K562 (cell line): ENCODE results near the gene STK4. TPM values are rescaled to one million over a fixed set of nuclear protein-coding genes. Genes with fewer than 3 reads are reported as not detected.

Source experiments
- ARNT ChIP-seq, 2 experiments: fragments of 450-650 bp; IDR thresholded peaks; 2 replicates each; pipeline ENCODE4 v1.6.1; 2016; ENCODE audit warnings: mild to moderate bottlenecking in 1 of 2
- CREM ChIP-seq: IDR thresholded peaks from 2 replicates; pipeline ENCODE4 v1.6.1; 2014; ENCODE audit warnings: antibody characterized with exemption, low read depth
- DACH1 ChIP-seq: fragments of 450-650 bp; IDR thresholded peaks from 2 replicates; pipeline ENCODE4 v1.6.1; 2018; ENCODE audit not compliant: partially characterized antibody
- ERF ChIP-seq: fragments of 450-650 bp; formaldehyde crosslinking; IDR thresholded peaks from 2 replicates; pipeline ENCODE4 v1.4.0; 2020; ENCODE audit warnings: mild to moderate bottlenecking, mixed read lengths
- FIP1L1 ChIP-seq: fragments of 200-400 bp; formaldehyde crosslinking; IDR thresholded peaks from 2 replicates; pipeline ENCODE4 v1.6.1; 2018; ENCODE audit warnings: mild to moderate bottlenecking, low read depth, low read length; ENCODE audit not compliant: poor library complexity, severe bottlenecking
- GABPA ChIP-seq: fragments of 200-800 bp; sonication (Bioruptor generic); conservative IDR thresholded peaks from 2 replicates; pipeline ENCODE4 v1.6.1; 2016; ENCODE audit warnings: low read depth, missing genetic modification characterization, missing compliant biosample characterization
- HOXB6 ChIP-seq: fragments of 250-450 bp; sonication (Bioruptor Pico); IDR thresholded peaks from 2 replicates; pipeline ENCODE4 v1.5.1; 2022; ENCODE audit warnings: mild to moderate bottlenecking, borderline replicate concordance
- HSF4 ChIP-seq: fragments of 250-450 bp; sonication (Bioruptor Pico); IDR thresholded peaks from 2 replicates; pipeline ENCODE4 v2.1.2; 2022; ENCODE audit warnings: mild to moderate bottlenecking, moderate library complexity, borderline replicate concordance
- MAZ ChIP-seq, 2 experiments: fragments of 450-650 bp in 1 of 2; sonication (generic) in 1 of 2; formaldehyde crosslinking; IDR thresholded peaks in 1 of 2; conservative IDR thresholded peaks in 1 of 2; 2 replicates each; pipeline versions ENCODE4 v1.4.0 to v1.5.0; 2020; ENCODE audit warnings: mild to moderate bottlenecking in 1 of 2, missing genetic modification reagents in 1 of 2
- MTF1 ChIP-seq: fragments of 250-450 bp; sonication (Bioruptor Pico); IDR thresholded peaks from 2 replicates; pipeline ENCODE4 v1.9.0; 2021; ENCODE audit warnings: moderate library complexity, mild to moderate bottlenecking, inconsistent platforms, borderline replicate concordance
- NKRF ChIP-seq: fragments of 450-650 bp; IDR thresholded peaks from 2 replicates; pipeline ENCODE4 v1.6.1; 2016; ENCODE audit warnings: borderline replicate concordance
- PRPF4 ChIP-seq: fragments of 200-400 bp; formaldehyde crosslinking; IDR thresholded peaks from one replicate; pipeline ENCODE4 v1.6.1; 2017; ENCODE audit warnings: low read length, low read depth, mild to moderate bottlenecking; ENCODE audit not compliant: insufficient read depth, poor library complexity, severe bottlenecking
- RFX1 ChIP-seq: fragments of 450-650 bp; IDR thresholded peaks from 2 replicates; pipeline ENCODE4 v1.6.1; 2016; ENCODE audit warnings: mild to moderate bottlenecking, moderate library complexity
- SIRT6 ChIP-seq: IDR thresholded peaks from one replicate; pipeline ENCODE4 v1.6.1; 2012; ENCODE audit warnings: low read depth, mild to moderate bottlenecking, control low read depth, inconsistent platforms, low read length, moderate library complexity
- TAF7 ChIP-seq: fragments of 450-650 bp; IDR thresholded peaks from 2 replicates; pipeline ENCODE4 v1.6.1; 2016; ENCODE audit warnings: missing genetic modification characterization, missing compliant biosample characterization
- ZBTB2 ChIP-seq: fragments of 450-650 bp; IDR thresholded peaks from 2 replicates; pipeline ENCODE4 v1.6.1; 2016; ENCODE audit warnings: antibody characterized with exemption
- ZNF146 ChIP-seq: IDR thresholded peaks from one replicate; pipeline ENCODE4 v1.6.1; 2018; ENCODE audit warnings: missing compliant biosample characterization; ENCODE audit not compliant: unreplicated experiment
- ZNF23 ChIP-seq: fragments of 250-450 bp; sonication (Bioruptor Pico); IDR thresholded peaks from 2 replicates; pipeline ENCODE4 v1.4.0; 2020; ENCODE audit warnings: mild to moderate bottlenecking
- ZNF395 ChIP-seq: fragments of 200-800 bp; sonication (Bioruptor generic); IDR thresholded peaks from 2 replicates; pipeline ENCODE4 v1.6.1; 2017; ENCODE audit warnings: missing genetic modification characterization, missing compliant biosample characterization
- ZNF445 ChIP-seq: fragments of 250-450 bp; sonication (Bioruptor Pico); IDR thresholded peaks from 2 replicates; pipeline ENCODE4 v1.4.0; 2020; ENCODE audit warnings: low read depth, mild to moderate bottlenecking, moderate library complexity
- ZNF507 ChIP-seq: conservative IDR thresholded peaks from 2 replicates; pipeline ENCODE4 v1.6.1; 2017; ENCODE audit warnings: missing genetic modification characterization, missing compliant biosample characterization
- ZNF561 ChIP-seq: fragments of 450-650 bp; formaldehyde crosslinking; conservative IDR thresholded peaks from 2 replicates; pipeline ENCODE4 v1.4.0; 2020; ENCODE audit warnings: mild to moderate bottlenecking, moderate library complexity
- polyA plus RNA-seq, 8 experiments: library from polyadenylated mRNA; depleted of rRNA in 4 of 8; stranded (reverse) in 5 of 8; unstranded in 3 of 8; fragments of >200 nt; fragmentation: Nextera tagmentation in 2 of 8; fragmentation: Illumina TruSeq in 1 of 8; extraction: Ambion mirVana in 2 of 8; extraction: Trizol in 1 of 8; gene quantifications; 2 replicates each; pipeline versions ENCODE4 v1.2.1 to v1.2.3, GENCODE V29; 2011 to 2014; ENCODE audit warnings: inconsistent platforms in 1 of 8, missing spikeins in 1 of 8
- total RNA-seq, 7 experiments: library from RNA; depleted of rRNA in 6 of 7; stranded (reverse); fragments of >200 nt in 6 of 7; fragmentation: Illumina TruSeq in 2 of 7; extraction: Trizol in 2 of 7; gene quantifications; 2 replicates each; pipeline versions ENCODE4 v1.2.1 to v1.2.3, GENCODE V29; 2011 to 2021; ENCODE audit warnings: low replicate concordance in 1 of 7

STK4 gene
- total and polyA plus RNA-seq, 9 of the 15 experiments (the other 6 are each of a cell fraction or from before 2014, with no cell fraction given), result 11.9 to 30.6 (median 22.2) TPM

- TF ChIP-seq ZNF445, result no peak
- TF ChIP-seq ZNF507, result no peak
- TF ChIP-seq SIRT6, result no peak
- TF ChIP-seq ARNT (IDR thresholded peaks at IDR 0.05), result no peak
- TF ChIP-seq TAF7 (tag), result no peak
- no peak for TF ChIP-seq MTF1 (CRISPR knock-in tag)
- no peak for TF ChIP-seq ZNF561 (CRISPR knock-in tag)
- no peak for TF ChIP-seq DACH1
- no peak for TF ChIP-seq ZNF23 (CRISPR knock-in tag)
- no peak for TF ChIP-seq ERF (CRISPR knock-in tag)
- TF ChIP-seq ZNF146 (CRISPR knock-in tag), result no peak
- TF ChIP-seq HOXB6 (CRISPR knock-in tag), result no peak
- TF ChIP-seq ZBTB2, result no peak
- TF ChIP-seq HSF4 (CRISPR knock-in tag), result peak; percentile 64; the same call in 1 of the 2 replicates
- 0 out of 2 replicates have a peak, but pooled peaks have one; percentile 42 for TF ChIP-seq CREM
- TF ChIP-seq ZNF395 (CRISPR knock-in tag), result peak; percentile 84; the same call in 1 of the 2 replicates
- TF ChIP-seq FIP1L1, result no peak
- TF ChIP-seq GABPA (tag), result peak; percentile 32
- no peak for TF ChIP-seq RFX1
- TF ChIP-seq PRPF4, result no peak
- TF ChIP-seq NKRF, result no peak
- TF ChIP-seq MAZ (CRISPR knock-in tag; conservative IDR thresholded peaks at IDR 0.05 in 1 of 2, IDR thresholded peaks at IDR 0.05 in 1 of 2), result peak in 1 of 2 experiments; percentile 49; a peak in 1 of 4 replicates
These were observed 69.9 kb downstream of the STK4 start (continued) for GRCh38 chr20:45036044-45036755.
